ENCODE results near the gene POLN. TPM values are rescaled to one million over a fixed set of nuclear protein-coding genes. Genes with fewer than 3 reads are reported as not detected.
A peak's percentile ranks its signal among the peaks of the same experiment; 100 is the strongest.

Gene POLN
- total RNA-seq, 4 donors from 2014 or later: 4.7 to 7.3 (median 5.1) TPM

DNA sequence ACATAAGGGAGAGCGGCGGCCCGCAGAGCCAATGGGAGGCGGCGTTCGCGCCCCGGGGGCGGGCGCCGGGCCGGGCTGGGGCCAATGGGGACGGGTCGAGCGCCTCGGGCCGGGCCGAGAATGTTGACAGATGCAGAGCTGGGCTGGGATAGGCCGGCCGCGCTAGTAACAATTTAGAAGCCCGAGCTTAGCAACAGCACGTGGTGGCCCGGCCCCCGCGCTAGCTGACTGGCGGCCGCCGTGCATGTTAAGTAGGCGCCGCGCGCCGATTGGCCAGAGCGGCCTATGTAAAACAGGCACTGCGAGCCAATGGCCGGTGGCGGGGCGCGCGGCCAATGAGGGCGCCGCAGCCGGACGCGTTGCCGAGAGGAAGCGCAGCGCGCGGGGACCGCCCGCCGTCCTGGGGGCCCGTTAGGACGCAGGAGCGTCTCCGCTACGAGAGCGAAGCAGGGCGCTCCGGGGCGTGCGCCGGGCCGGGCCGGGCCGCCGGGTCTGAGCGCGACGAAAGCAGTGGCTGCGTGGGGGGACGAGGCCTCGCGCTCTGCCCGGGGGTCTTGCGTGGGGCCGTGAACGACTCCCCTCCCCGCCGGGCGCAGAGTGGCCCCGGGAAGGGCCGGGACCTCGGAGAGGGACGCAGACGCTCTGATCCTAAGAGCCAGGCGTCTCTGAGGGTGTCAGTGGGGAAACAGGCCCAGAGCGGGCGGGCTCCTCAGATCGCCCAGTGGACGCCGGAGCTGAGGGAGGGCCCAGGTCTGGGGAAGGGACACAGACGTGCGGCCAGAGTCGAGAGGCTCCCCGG, 20.4 kb upstream of the POLN start:
- DNase-seq (ENCODE audit: low spot score): peak; percentile 96
- TF ChIP-seq, protein P1, sequence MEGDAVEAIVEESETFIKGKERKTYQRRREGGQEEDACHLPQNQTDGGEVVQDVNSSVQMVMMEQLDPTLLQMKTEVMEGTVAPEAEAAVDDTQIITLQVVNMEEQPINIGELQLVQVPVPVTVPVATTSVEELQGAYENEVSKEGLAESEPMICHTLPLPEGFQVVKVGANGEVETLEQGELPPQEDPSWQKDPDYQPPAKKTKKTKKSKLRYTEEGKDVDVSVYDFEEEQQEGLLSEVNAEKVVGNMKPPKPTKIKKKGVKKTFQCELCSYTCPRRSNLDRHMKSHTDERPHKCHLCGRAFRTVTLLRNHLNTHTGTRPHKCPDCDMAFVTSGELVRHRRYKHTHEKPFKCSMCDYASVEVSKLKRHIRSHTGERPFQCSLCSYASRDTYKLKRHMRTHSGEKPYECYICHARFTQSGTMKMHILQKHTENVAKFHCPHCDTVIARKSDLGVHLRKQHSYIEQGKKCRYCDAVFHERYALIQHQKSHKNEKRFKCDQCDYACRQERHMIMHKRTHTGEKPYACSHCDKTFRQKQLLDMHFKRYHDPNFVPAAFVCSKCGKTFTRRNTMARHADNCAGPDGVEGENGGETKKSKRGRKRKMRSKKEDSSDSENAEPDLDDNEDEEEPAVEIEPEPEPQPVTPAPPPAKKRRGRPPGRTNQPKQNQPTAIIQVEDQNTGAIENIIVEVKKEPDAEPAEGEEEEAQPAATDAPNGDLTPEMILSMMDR (IDR thresholded peaks at IDR 0.05): no peak
- ATAC-seq (ENCODE audit: low FRiP score): peak; percentile 96

- DNase-seq (ENCODE audit: low spot score): no peak
- ATAC-seq (ENCODE audit: low FRiP score): no peak
- TF ChIP-seq, protein P1 (IDR thresholded peaks at IDR 0.05): no peak
These were observed 19.9 kb upstream of the POLN start, which contains the start of gene MXD4 for GRCh38 chr4:2261853-2262144. Gene MXD4 (minus strand): TSS chr4:2262109. CDS start chr4:2261980, 129 bp downstream.

- no peak for ATAC-seq (ENCODE audit: low FRiP score)
- peak; percentile 22 for DNase-seq (ENCODE audit: low spot score)
- TF ChIP-seq, protein P1 (IDR thresholded peaks at IDR 0.05): no peak
These were observed 19.4 kb upstream of the POLN start for GRCh38 chr4:2261110-2261852.

GRCh38 chr4:2260344-2261109, 18.6 kb upstream of the POLN start:
- ATAC-seq (ENCODE audit: low FRiP score) (no peak), DNase-seq (ENCODE audit: low spot score) (peak; percentile 21)
- TF ChIP-seq, protein P1 (IDR thresholded peaks at IDR 0.05): no peak

- ATAC-seq (ENCODE audit: low FRiP score) (no peak), DNase-seq (ENCODE audit: low spot score) (peak; percentile 18)
These were observed 17.8 kb upstream of the POLN start for GRCh38 chr4:2259541-2260343.

More at GRCh38 chr4:2259541-2260343, 17.8 kb upstream of the POLN start:
- TF ChIP-seq, protein P1 (IDR thresholded peaks at IDR 0.05): no peak
